M059J (cell line): ENCODE results near the gene BMP3. TPM values are rescaled to one million over a fixed set of nuclear protein-coding genes. Genes with fewer than 3 reads are reported as not detected.

Experiments used
- total RNA-seq: library from RNA; depleted of rRNA; stranded (reverse); fragments of >200 nt; shearing (Covaris generic); gene quantifications from 2 replicates; pipeline ENCODE4 v1.2.3, GENCODE V29; 2014; rRNA removed

Gene BMP3
- total RNA-seq, 1 experiment from 2014 or later: not detected

Other genes starting within 250 kb of the BMP3 start
- 0.76 and 1.1 TPM in 2 replicates for gene PRKG2, start 184.5 kb downstream of the BMP3 start, total RNA-seq